Hepatocyte (in vitro differentiated cells): ENCODE measurements around the gene AFAP1. TPM values are rescaled to one million over a fixed set of nuclear protein-coding genes. Genes with fewer than 3 reads are reported as not detected.

ENCODE experiments used
- DNase-seq: peaks from one replicate; pipeline ENCODE4 v3.0.0-alpha.2; 2016; ENCODE audit warnings: low spot score
- H2AFZ ChIP-seq: fragments of 200-600 bp; sonication (generic); 2 replicates; pipeline ENCODE4 v1.6.0; 2016; ENCODE audit warnings: antibody characterized with exemption, mild to moderate bottlenecking
- H3K27ac ChIP-seq: fragments of 200-600 bp; sonication (generic); 2 replicates; pipeline ENCODE4 v1.5.1; 2016; ENCODE audit warnings: mild to moderate bottlenecking
- H3K27me3 ChIP-seq: fragments of 200-600 bp; sonication (generic); 2 replicates; pipeline ENCODE4 v1.6.1; 2016
- H3K36me3 ChIP-seq: fragments of 200-600 bp; sonication (generic); replicated peaks from 2 replicates; pipeline ENCODE4 v1.5.1; 2016; ENCODE audit warnings: low read depth; ENCODE audit not compliant: insufficient read depth
- H3K4me1 ChIP-seq: fragments of 200-600 bp; sonication (generic); 2 replicates; pipeline ENCODE4 v1.5.1; 2016; ENCODE audit warnings: mild to moderate bottlenecking, moderate library complexity; ENCODE audit not compliant: insufficient read depth
- H3K4me2 ChIP-seq: fragments of 200-600 bp; sonication (generic); 2 replicates; pipeline ENCODE4 v1.6.0; 2016
- H3K4me3 ChIP-seq: fragments of 200-600 bp; sonication (generic); 2 replicates; pipeline ENCODE4 v1.5.1; 2016; ENCODE audit warnings: mild to moderate bottlenecking
- H3K79me2 ChIP-seq: fragments of 200-600 bp; sonication (generic); 2 replicates; pipeline ENCODE4 v1.6.0; 2017; ENCODE audit warnings: mild to moderate bottlenecking
- H3K9me2 ChIP-seq: fragments of 200-600 bp; sonication (generic); replicated peaks from 2 replicates; pipeline ENCODE4 v1.6.0; 2017; ENCODE audit warnings: mild to moderate bottlenecking; ENCODE audit not compliant: insufficient read depth
- H3K9me3 ChIP-seq: fragments of 200-600 bp; sonication (generic); 2 replicates; pipeline ENCODE4 v1.5.1; 2016; ENCODE audit warnings: low read depth, mild to moderate bottlenecking
- H4K20me1 ChIP-seq: fragments of 200-600 bp; sonication (generic); 2 replicates; pipeline ENCODE4 v1.6.0; 2016; ENCODE audit warnings: mild to moderate bottlenecking; ENCODE audit not compliant: insufficient read depth, poor library complexity, severe bottlenecking
- CTCF ChIP-seq: fragments of 200-600 bp; sonication (generic); IDR thresholded peaks from 2 replicates; pipeline ENCODE4 v1.5.1; 2016; ENCODE audit warnings: antibody characterized with exemption, mild to moderate bottlenecking; ENCODE audit not compliant: poor library complexity
- EZH2 ChIP-seq: fragments of 200-600 bp; sonication (generic); IDR thresholded peaks from 2 replicates; pipeline ENCODE4 v1.6.1; 2016; ENCODE audit warnings: antibody characterized with exemption, mild to moderate bottlenecking, borderline replicate concordance
- EZH2phosphoT487 ChIP-seq: fragments of 200-600 bp; sonication (generic); IDR thresholded peaks from one replicate; pipeline ENCODE4 v1.6.1; 2018; ENCODE audit warnings: antibody characterized with exemption, mild to moderate bottlenecking, low read depth, moderate library complexity; ENCODE audit not compliant: unreplicated experiment, severe bottlenecking
- WGBS: methylation state at CpG from one replicate; pipeline ENCODE4 v1.1.6; 2016; ENCODE audit warnings: low lambda C conversion rate; ENCODE audit errors: missing lambda C conversion rate; 5-methylcytosine and 5-hydroxymethylcytosine counted together
- polyA plus RNA-seq: library from polyadenylated mRNA; unstranded; fragments of >200 nt; fragmentation: Nextera tagmentation; extraction: Ambion mirVana; gene quantifications from 2 replicates; pipeline ENCODE4 v1.2.1, GENCODE V29; 2016
- total RNA-seq: library from RNA; depleted of rRNA; stranded (reverse); fragments of >200 nt; gene quantifications from 2 replicates; pipeline ENCODE4 v1.2.3, GENCODE V29; 2014

The AFAP1 gene
- total and polyA plus RNA-seq, 2 experiments from 2014 or later, result 9.3 to 16.2 TPM

GRCh38 chr4:7876201-7876875 is 63.3 kb downstream of the AFAP1 start:
- H3K9me3 ChIP-seq, result no peaks in the 10 kb centered on the region
- TF ChIP-seq EZH2 (no peak), EZH2phosphoT487 (no peak), CTCF (no peak)
- 80% methylated on average over 15 of the region's 15 CpGs for WGBS
- H2AFZ ChIP-seq, result no peak overlapping the region
- H3K4me3 ChIP-seq, result no peak overlapping the region
- H4K20me1 ChIP-seq, result peaks cover 14% of the 10 kb centered on the region
- H3K27me3 ChIP-seq, result no peaks in the 10 kb centered on the region
- peaks cover 79% of the 10 kb centered on the region for H3K79me2 ChIP-seq
- peaks cover 13% of the 10 kb centered on the region for H3K4me1 ChIP-seq
- DNase-seq, result no peak
- H3K9me2 ChIP-seq, result no peaks in the 10 kb centered on the region
- no peak overlapping the region for H3K27ac ChIP-seq
- no peak overlapping the region for H3K4me2 ChIP-seq
- H3K36me3 ChIP-seq, result no peaks in the 10 kb centered on the region

- no peak overlapping the region for H2AFZ ChIP-seq
- no peaks in the 10 kb centered on the region for H3K9me2 ChIP-seq
- no peaks in the 10 kb centered on the region for H3K9me3 ChIP-seq
- H3K4me2 ChIP-seq, result no peak overlapping the region
- TF ChIP-seq EZH2, result no peak
- no peak for TF ChIP-seq EZH2phosphoT487
- no peak for TF ChIP-seq CTCF
- peaks cover 13% of the 10 kb centered on the region for H3K4me1 ChIP-seq
- H3K79me2 ChIP-seq, result peaks cover 72% of the 10 kb centered on the region
- H3K27ac ChIP-seq, result no peak overlapping the region
- H3K27me3 ChIP-seq, result no peaks in the 10 kb centered on the region
- DNase-seq, result no peak
- H3K36me3 ChIP-seq, result no peaks in the 10 kb centered on the region
- no peak overlapping the region for H3K4me3 ChIP-seq
- H4K20me1 ChIP-seq, result peaks cover 8% of the 10 kb centered on the region
- 91% methylated on average over 3 of the region's 3 CpGs for WGBS
These were observed 64.8 kb downstream of the AFAP1 start for GRCh38 chr4:7874838-7875237.

- no peak for DNase-seq
- no peak for TF ChIP-seq EZH2
- TF ChIP-seq EZH2phosphoT487, result no peak
- no peak for TF ChIP-seq CTCF
- no peak overlapping the region for H3K27ac ChIP-seq
- no peak overlapping the region for H2AFZ ChIP-seq
- H4K20me1 ChIP-seq, result peaks cover 8% of the 10 kb centered on the region
- no peak overlapping the region for H3K4me3 ChIP-seq
- no peaks in the 10 kb centered on the region for H3K36me3 ChIP-seq
- WGBS, result 100% methylated on average over 1 of the region's 1 CpG
- peaks cover 63% of the 10 kb centered on the region for H3K79me2 ChIP-seq
- no peaks in the 10 kb centered on the region for H3K9me3 ChIP-seq
- peaks cover 7% of the 10 kb centered on the region for H3K4me1 ChIP-seq
- H3K9me2 ChIP-seq, result no peaks in the 10 kb centered on the region
- H3K4me2 ChIP-seq, result no peak overlapping the region
- no peaks in the 10 kb centered on the region for H3K27me3 ChIP-seq
These were observed 65.8 kb downstream of the AFAP1 start for GRCh38 chr4:7873881-7874280.
